ENCODE measurements around the gene PRKG1.

DNA sequence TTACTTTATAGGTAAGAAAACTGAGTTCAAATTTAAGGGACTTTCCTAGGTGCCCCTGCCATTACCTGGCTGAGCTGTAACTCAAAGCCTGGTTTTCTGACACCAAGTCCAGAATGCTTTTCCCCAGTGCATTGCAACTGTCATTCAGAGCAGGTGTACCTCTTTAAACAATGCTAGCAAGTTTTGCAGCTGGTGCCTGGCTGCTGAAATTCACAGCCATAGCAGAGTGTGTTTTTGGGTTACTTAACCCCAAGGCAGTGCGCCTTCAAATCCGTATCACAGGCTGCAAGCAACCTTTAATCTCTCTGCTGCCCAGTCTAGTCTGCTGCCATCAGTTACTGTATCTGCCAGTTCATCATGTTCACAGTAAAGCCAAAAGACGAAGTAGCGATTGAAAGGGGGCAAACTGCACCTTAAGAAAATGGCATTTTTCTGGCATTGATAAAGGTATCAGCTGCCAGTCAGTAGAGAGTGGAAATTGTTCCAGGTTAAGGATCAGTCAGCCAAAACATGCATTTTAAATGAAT lies 359.7 kb downstream of the PRKG1 start:
- TF ChIP-seq, protein P1, sequence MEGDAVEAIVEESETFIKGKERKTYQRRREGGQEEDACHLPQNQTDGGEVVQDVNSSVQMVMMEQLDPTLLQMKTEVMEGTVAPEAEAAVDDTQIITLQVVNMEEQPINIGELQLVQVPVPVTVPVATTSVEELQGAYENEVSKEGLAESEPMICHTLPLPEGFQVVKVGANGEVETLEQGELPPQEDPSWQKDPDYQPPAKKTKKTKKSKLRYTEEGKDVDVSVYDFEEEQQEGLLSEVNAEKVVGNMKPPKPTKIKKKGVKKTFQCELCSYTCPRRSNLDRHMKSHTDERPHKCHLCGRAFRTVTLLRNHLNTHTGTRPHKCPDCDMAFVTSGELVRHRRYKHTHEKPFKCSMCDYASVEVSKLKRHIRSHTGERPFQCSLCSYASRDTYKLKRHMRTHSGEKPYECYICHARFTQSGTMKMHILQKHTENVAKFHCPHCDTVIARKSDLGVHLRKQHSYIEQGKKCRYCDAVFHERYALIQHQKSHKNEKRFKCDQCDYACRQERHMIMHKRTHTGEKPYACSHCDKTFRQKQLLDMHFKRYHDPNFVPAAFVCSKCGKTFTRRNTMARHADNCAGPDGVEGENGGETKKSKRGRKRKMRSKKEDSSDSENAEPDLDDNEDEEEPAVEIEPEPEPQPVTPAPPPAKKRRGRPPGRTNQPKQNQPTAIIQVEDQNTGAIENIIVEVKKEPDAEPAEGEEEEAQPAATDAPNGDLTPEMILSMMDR (IDR thresholded peaks at IDR 0.05), result no peak
- no peak for TF ChIP-seq POLR2A (IDR thresholded peaks at IDR 0.05)

All from Peyer's patch (tissue), 4 donors.